HepG2 (cell line): ENCODE data around the gene CEBPE. TPM values are rescaled to one million over a fixed set of nuclear protein-coding genes. Genes with fewer than 3 reads are reported as not detected.
A peak's percentile ranks its signal among the peaks of the same experiment; 100 is the strongest.

Experiments used
- BCL3 ChIP-seq: sonication (generic); formaldehyde crosslinking; IDR thresholded peaks from 2 replicates; pipeline ENCODE4 v1.5.1; 2020; ENCODE audit warnings: mild to moderate bottlenecking, missing genetic modification reagents, moderate library complexity
- CBX2 ChIP-seq, 2 experiments: fragments of 200-600 bp in 1 of 2; sonication (generic); formaldehyde crosslinking in 1 of 2; IDR thresholded peaks; 2 replicates each; pipeline versions ENCODE4 v1.7.0 to v1.8.1; 2018 to 2022; ENCODE audit warnings: low read depth in 2 of 2, low read length in 1 of 2, mild to moderate bottlenecking in 1 of 2, missing genetic modification reagents in 1 of 2
- FOSL1 ChIP-seq: sonication (generic); formaldehyde crosslinking; IDR thresholded peaks from 2 replicates; pipeline ENCODE4 v1.9.0; 2021; ENCODE audit warnings: missing genetic modification reagents, borderline replicate concordance
- GATAD1 ChIP-seq: IDR thresholded peaks from 2 replicates; pipeline ENCODE4 v1.6.1; 2016; ENCODE audit warnings: missing genetic modification reagents, missing compliant biosample characterization
- GATAD2A ChIP-seq: IDR thresholded peaks from 2 replicates; pipeline ENCODE4 v1.6.1; 2016
- HNF4G ChIP-seq, 2 experiments: sonication (generic) in 1 of 2; formaldehyde crosslinking in 1 of 2; IDR thresholded peaks; 2 replicates each; pipeline versions ENCODE4 v1.4.0 to v1.6.1; 2011 to 2020; ENCODE audit warnings: borderline replicate concordance in 2 of 2, low read depth in 2 of 2, mild to moderate bottlenecking in 2 of 2, low read length in 1 of 2, missing genetic modification reagents in 1 of 2, moderate library complexity in 1 of 2
- ISX ChIP-seq: sonication (generic); formaldehyde crosslinking; conservative IDR thresholded peaks from 2 replicates; pipeline ENCODE4 v1.5.0; 2020; ENCODE audit warnings: missing genetic modification reagents
- KDM2A ChIP-seq: sonication (generic); formaldehyde crosslinking; IDR thresholded peaks from 2 replicates; pipeline ENCODE4 v1.4.0; 2020; ENCODE audit warnings: low read depth, missing genetic modification reagents, borderline replicate concordance
- MNT ChIP-seq: fragments of 450-650 bp; IDR thresholded peaks from 2 replicates; pipeline ENCODE4 v1.6.1; 2016
- NR2F1 ChIP-seq, 2 experiments: fragments of 450-650 bp in 1 of 2; formaldehyde crosslinking in 1 of 2; IDR thresholded peaks; 2 replicates each; pipeline versions ENCODE4 v1.5.0 to v1.6.1; 2016 to 2020; ENCODE audit warnings: mild to moderate bottlenecking in 1 of 2, missing compliant biosample characterization in 1 of 2, missing genetic modification reagents in 1 of 2, moderate library complexity in 1 of 2
- NR2F6 ChIP-seq, 2 experiments: IDR thresholded peaks; 2 replicates each; pipeline ENCODE4 v1.6.1; 2016; ENCODE audit warnings: antibody characterized with exemption in 1 of 2, mild to moderate bottlenecking in 1 of 2
- PHF21A ChIP-seq: sonication (generic); formaldehyde crosslinking; IDR thresholded peaks from 2 replicates; pipeline ENCODE4 v1.5.0; 2020; ENCODE audit warnings: mild to moderate bottlenecking, missing genetic modification reagents
- PREB ChIP-seq: sonication (generic); formaldehyde crosslinking; IDR thresholded peaks from 2 replicates; pipeline ENCODE4 v1.4.0; 2020; ENCODE audit warnings: missing genetic modification reagents
- TEAD3 ChIP-seq: optimal IDR thresholded peaks from 2 replicates; pipeline ENCODE3; 2016; ENCODE audit warnings: borderline replicate concordance
- TFE3 ChIP-seq: IDR thresholded peaks from 2 replicates; pipeline ENCODE4 v1.6.1; 2016
- TP53 ChIP-seq: sonication (generic); formaldehyde crosslinking; conservative IDR thresholded peaks from 2 replicates; pipeline ENCODE4 v1.4.0; 2020; ENCODE audit warnings: missing genetic modification reagents
- ZBTB3 ChIP-seq: sonication (generic); formaldehyde crosslinking; IDR thresholded peaks from 2 replicates; pipeline ENCODE4 v1.4.0; 2020; ENCODE audit warnings: low read depth, mild to moderate bottlenecking, moderate library complexity, missing genetic modification reagents, borderline replicate concordance
- ZNF20 ChIP-seq: sonication (generic); formaldehyde crosslinking; IDR thresholded peaks from 2 replicates; pipeline ENCODE4 v1.4.0; 2020; ENCODE audit warnings: mild to moderate bottlenecking, moderate library complexity, missing genetic modification reagents
- ZNF543 ChIP-seq: sonication (generic); formaldehyde crosslinking; IDR thresholded peaks from 2 replicates; pipeline ENCODE4 v1.4.0; 2020; ENCODE audit warnings: mild to moderate bottlenecking, missing genetic modification reagents
- ZNF740 ChIP-seq: sonication (generic); formaldehyde crosslinking; IDR thresholded peaks from 2 replicates; pipeline ENCODE4 v1.4.0; 2020; ENCODE audit warnings: missing genetic modification reagents
- ZNF883 ChIP-seq: sonication (generic); formaldehyde crosslinking; IDR thresholded peaks from 2 replicates; pipeline ENCODE4 v1.5.1; 2020; ENCODE audit warnings: mild to moderate bottlenecking, missing genetic modification reagents; ENCODE audit errors: not compliant biosample characterization
- polyA plus RNA-seq, 8 experiments: library from polyadenylated mRNA; depleted of rRNA in 3 of 8; stranded (reverse) in 7 of 8; unstranded in 1 of 8; fragments of >200 nt; fragmentation: Illumina TruSeq in 4 of 8; extraction: Trizol in 4 of 8; gene quantifications; 2 replicates each; pipeline versions ENCODE4 v1.2.1 to v1.2.3, GENCODE V29; 2011 to 2016; ENCODE audit warnings: low read depth in 4 of 8, missing spikeins in 1 of 8, mixed read lengths in 1 of 8; ENCODE audit not compliant: insufficient read depth in 1 of 8
- total RNA-seq, 5 experiments: library from RNA; depleted of rRNA; stranded (reverse); fragments of >200 nt; fragmentation: Illumina TruSeq; extraction: Trizol; gene quantifications; 2 replicates each; pipeline ENCODE4 v1.2.3, GENCODE V29; 2016; ENCODE audit warnings: low read depth in 1 of 5

The CEBPE gene
- total and polyA plus RNA-seq, 2 of the 13 experiments (the other 11 are each of a cell fraction or from before 2014, with no cell fraction given): 0.09 to 0.11 TPM

GRCh38 chr14:23095196-23096108 is 23.6 kb downstream of the CEBPE start, which contains the start of gene C14orf119 (continued):
- peak; percentile 62 for TF ChIP-seq MNT
- 0 out of 2 replicates have a peak, but pooled peaks have one; percentile 50 for TF ChIP-seq PREB (CRISPR knock-in tag)
- peak; percentile 90 for TF ChIP-seq ZNF740 (CRISPR knock-in tag)
- peak; percentile 52; the same call in 1 of the 2 replicates for TF ChIP-seq GATAD2A
- TF ChIP-seq BCL3: peak; percentile 3
- TF ChIP-seq ZBTB3: peak; percentile 36
- TF ChIP-seq FOSL1 (CRISPR knock-in tag): 0 out of 2 replicates have a peak, but pooled peaks have one; percentile 51
- 0 out of 2 replicates have a peak, but pooled peaks have one; percentile 76 for TF ChIP-seq ISX (CRISPR knock-in tag)
- peak; percentile 5; the same call in 1 of the 2 replicates for TF ChIP-seq ZNF20 (CRISPR knock-in tag)
- TF ChIP-seq NR2F1 (CRISPR knock-in tag; IDR thresholded peaks at IDR 0.05): peak in 1 of 2 experiments; percentile 20; a peak in 1 of 4 replicates
- TF ChIP-seq GATAD1 (CRISPR knock-in tag): peak; percentile 83
- TF ChIP-seq TFE3 (CRISPR knock-in tag): peak; percentile 70; the same call in 1 of the 2 replicates
- peak; percentile 17 for TF ChIP-seq ZNF543 (CRISPR knock-in tag)
- TF ChIP-seq PHF21A (CRISPR knock-in tag): no peak
- TF ChIP-seq HNF4G (IDR thresholded peaks at IDR 0.05; ENCODE audit: borderline replicate concordance, low read depth, low read length): peak; percentile 86
- TF ChIP-seq HNF4G (CRISPR knock-in tag; IDR thresholded peaks at IDR 0.05; ENCODE audit: borderline replicate concordance, low read depth): 0 out of 2 replicates have a peak, but pooled peaks have one; percentile 56
- TF ChIP-seq TP53: 0 out of 2 replicates have a peak, but pooled peaks have one; percentile 28
- peak; percentile 53 for TF ChIP-seq TEAD3 (CRISPR knock-in tag)
- TF ChIP-seq ZNF883 (CRISPR knock-in tag): peak; percentile 43
- TF ChIP-seq NR2F6 (IDR thresholded peaks at IDR 0.05): no peak
- peak; percentile 49 for TF ChIP-seq NR2F6 (CRISPR knock-in tag; IDR thresholded peaks at IDR 0.05)
- peak; percentile 32; the same call in 1 of the 2 replicates for TF ChIP-seq KDM2A (CRISPR knock-in tag)
- TF ChIP-seq CBX2 (IDR thresholded peaks at IDR 0.05; ENCODE audit: low read depth, low read length): no peak
- TF ChIP-seq CBX2 (CRISPR knock-in tag; IDR thresholded peaks at IDR 0.05; ENCODE audit: low read depth): peak; percentile 91; the same call in 1 of the 2 replicates
